Effector memory CD4-positive, alpha-beta T cell (primary cell): ENCODE measurements around the gene OR6M1.

Source experiments
- DNase-seq, 3 donors: peaks; one replicate each; pipeline ENCODE4 v3.0.0-alpha.2; 2020
- H3K27ac ChIP-seq: 2 replicates; pipeline ENCODE4 v1.7.0; 2013; ENCODE audit warnings: mild to moderate bottlenecking, low read length, moderate library complexity; ENCODE audit not compliant: insufficient read depth, poor library complexity, severe bottlenecking
- H3K27me3 ChIP-seq: replicated peaks from 2 replicates; pipeline ENCODE4 v1.7.0; 2013; ENCODE audit warnings: mild to moderate bottlenecking, low read length; ENCODE audit not compliant: insufficient read depth, control insufficient read depth, poor library complexity, severe bottlenecking
- H3K36me3 ChIP-seq: 2 replicates; pipeline ENCODE4 v1.7.0; 2013; ENCODE audit warnings: mild to moderate bottlenecking, low read length, moderate library complexity; ENCODE audit not compliant: control insufficient read depth, insufficient read depth
- H3K4me1 ChIP-seq: 2 replicates; pipeline ENCODE4 v1.7.0; 2013; ENCODE audit warnings: low read length, mild to moderate bottlenecking; ENCODE audit not compliant: control insufficient read depth, insufficient read depth, poor library complexity, severe bottlenecking
- H3K4me3 ChIP-seq: 2 replicates; pipeline ENCODE4 v1.7.0; 2013; ENCODE audit warnings: low read length, low read depth, mild to moderate bottlenecking; ENCODE audit not compliant: insufficient read depth, poor library complexity, severe bottlenecking
- H3K9me3 ChIP-seq: 2 replicates; pipeline ENCODE4 v1.7.0; 2013; ENCODE audit warnings: mild to moderate bottlenecking, low read length, moderate library complexity; ENCODE audit not compliant: control insufficient read depth

OR6M1 gene

DNA sequence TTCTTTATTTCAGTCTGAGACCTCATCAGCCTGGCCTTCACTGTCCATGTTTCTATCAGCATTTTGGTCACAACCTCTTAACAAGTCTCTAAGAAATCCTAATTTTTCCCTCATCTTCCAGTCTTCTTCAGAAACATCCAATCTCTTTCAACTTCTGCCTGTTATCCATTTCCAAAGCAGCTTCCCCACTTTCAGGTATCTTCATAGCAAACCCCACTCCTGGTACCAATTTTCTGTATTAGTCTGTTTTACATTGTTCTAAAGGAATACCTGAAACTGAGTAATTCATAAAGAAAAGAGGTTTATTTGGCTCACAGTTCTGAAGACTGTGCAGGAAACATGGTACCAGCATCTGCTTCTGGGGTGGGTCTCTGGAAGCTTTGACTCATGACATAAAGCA lies 43.7 kb downstream of the OR6M1 start:
- Histone ChIP-seq H3K4me1 (no peaks in the 10 kb centered on the region), H3K4me3 (no peak overlapping the region), H3K9me3 (no peaks in the 10 kb centered on the region), H3K36me3 (no peaks in the 10 kb centered on the region), H3K27ac (no peak overlapping the region), H3K27me3 (no peaks in the 10 kb centered on the region)
- no peak for DNase-seq

DNA sequence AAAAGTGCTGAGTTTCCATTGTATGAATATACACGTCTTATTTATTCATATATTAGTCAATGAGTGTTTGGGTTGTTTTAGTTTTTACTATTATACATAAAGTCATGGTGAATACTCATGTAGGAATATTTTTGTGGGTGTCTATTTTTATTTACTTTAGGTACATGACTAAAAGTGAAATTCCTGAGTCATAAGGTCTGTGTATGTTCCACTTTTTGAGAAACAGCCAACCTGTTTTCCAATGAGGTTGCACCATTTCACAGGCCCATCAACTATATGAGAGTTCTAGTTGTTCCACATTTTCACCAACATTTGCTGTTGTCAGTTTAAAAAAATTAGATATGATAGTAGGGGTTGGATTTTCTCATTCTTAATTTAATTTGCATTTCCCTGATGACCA lies 45.3 kb downstream of the OR6M1 start:
- Histone ChIP-seq H3K4me3 (no peak overlapping the region), H3K9me3 (no peaks in the 10 kb centered on the region), H3K36me3 (no peaks in the 10 kb centered on the region), H3K27me3 (no peaks in the 10 kb centered on the region), H3K4me1 (no peaks in the 10 kb centered on the region), H3K27ac (no peak overlapping the region)
- no peak for DNase-seq

DNA sequence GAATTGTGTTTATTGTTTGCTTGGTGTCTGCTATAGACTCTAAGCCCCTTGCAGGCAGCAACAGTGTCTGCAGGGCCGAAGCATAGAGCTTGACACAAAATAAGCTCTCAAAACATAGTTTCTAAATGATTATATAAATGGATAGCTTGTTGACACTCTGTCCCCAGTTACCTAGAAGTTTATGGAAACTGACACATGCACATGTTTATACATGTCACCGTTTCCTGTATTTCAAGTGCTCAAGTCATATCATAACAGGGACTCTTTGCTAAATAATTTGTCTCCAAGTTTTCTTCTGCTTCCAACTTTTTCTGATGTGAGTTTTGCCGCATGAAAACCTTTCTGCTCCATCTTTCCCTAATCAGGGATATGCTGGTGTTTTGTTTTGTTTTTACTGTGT lies 48.2 kb downstream of the OR6M1 start:
- Histone ChIP-seq H3K9me3 (no peaks in the 10 kb centered on the region), H3K4me1 (no peaks in the 10 kb centered on the region), H3K4me3 (no peak overlapping the region), H3K27ac (no peak overlapping the region), H3K36me3 (no peaks in the 10 kb centered on the region), H3K27me3 (no peaks in the 10 kb centered on the region)
- DNase-seq, result no peak

DNA sequence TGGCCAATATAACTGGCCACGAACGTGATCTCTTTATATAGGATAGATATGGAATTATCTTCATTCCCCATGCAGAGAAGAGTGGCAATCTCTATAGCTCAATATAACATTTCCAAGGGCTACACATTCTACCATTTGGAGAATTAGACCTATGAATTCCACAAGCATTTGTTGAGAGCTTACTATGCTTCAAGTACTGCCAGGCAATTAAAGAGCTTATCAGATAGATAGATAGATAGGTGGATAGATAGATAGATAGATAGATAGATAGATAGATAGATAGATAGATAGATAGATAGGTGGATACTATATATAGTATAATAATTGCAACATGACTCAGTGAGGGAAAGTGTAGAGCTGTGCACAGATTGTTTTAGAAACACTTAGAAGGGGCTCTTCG lies 50.3 kb downstream of the OR6M1 start:
- Histone ChIP-seq H3K27ac (no peak overlapping the region), H3K36me3 (no peaks in the 10 kb centered on the region), H3K4me1 (no peaks in the 10 kb centered on the region), H3K27me3 (no peaks in the 10 kb centered on the region), H3K4me3 (no peak overlapping the region), H3K9me3 (no peaks in the 10 kb centered on the region)
- DNase-seq, result no peak
